Measurements from ENCODE around the gene E4F1.

Gene E4F1

GRCh38 chr16:2270070-2270462 is 46.7 kb downstream of the E4F1 start:
- H3K27ac ChIP-seq, result no peak overlapping the region
- TF ChIP-seq CTCF (conservative IDR thresholded peaks at IDR 0.05), result no peak

GRCh38 chr16:2270588-2271470 is 47.4 kb downstream of the E4F1 start:
- no peak for TF ChIP-seq CTCF (conservative IDR thresholded peaks at IDR 0.05)
- no peak overlapping the region for H3K27ac ChIP-seq

GRCh38 chr16:2271848-2272461 is 48.6 kb downstream of the E4F1 start:
- no peak overlapping the region for H3K27ac ChIP-seq
- TF ChIP-seq CTCF (conservative IDR thresholded peaks at IDR 0.05), result no peak

- no peak for TF ChIP-seq CTCF (conservative IDR thresholded peaks at IDR 0.05)
Observed at GRCh38 chr16:2273484-2273883, 50.1 kb downstream of the E4F1 start.

GRCh38 chr16:2273931-2274330 is 50.5 kb downstream of the E4F1 start:
- no peak overlapping the region for H3K27ac ChIP-seq
- no peak for TF ChIP-seq CTCF (conservative IDR thresholded peaks at IDR 0.05)

More at GRCh38 chr16:2273484-2273883, 50.1 kb downstream of the E4F1 start:
- H3K27ac ChIP-seq, result no peak overlapping the region

- no peak overlapping the region for H3K27ac ChIP-seq
- no peak for TF ChIP-seq CTCF (conservative IDR thresholded peaks at IDR 0.05)
Observed at GRCh38 chr16:2275476-2276367, 52.3 kb downstream of the E4F1 start.
